ENCODE data around the gene MROH8.

MROH8 gene

GRCh38 chr20:37133952-37134351, 45.4 kb downstream of the MROH8 start:
- Histone ChIP-seq H3K9me3 (ENCODE audit: control insufficient read depth, insufficient read depth, low read depth, low read length) (no peaks in the 10 kb centered on the region), H3K27ac (ENCODE audit: extremely low read depth, low read depth, low read length) (no peak overlapping the region), H3K4me3 (ENCODE audit: low read depth, low read length) (no peak overlapping the region), H3K36me3 (ENCODE audit: control insufficient read depth in 2 of 2, insufficient read depth in 1 of 2, low read length in 2 of 2) (no peaks in the 10 kb centered on the region), H3K4me1 (ENCODE audit: control insufficient read depth, insufficient read depth, low read length) (no peaks in the 10 kb centered on the region)
- POLR2A ChIA-PET: no interaction called here
- TF ChIP-seq ZNF785 (tag by site-specific recombination; IDR thresholded peaks at IDR 0.05) (no peak), ZNF335 (tag by site-specific recombination; conservative IDR thresholded peaks at IDR 0.05) (no peak), ZNF426 (tag by site-specific recombination; IDR thresholded peaks at IDR 0.05) (no peak), ZNF707 (tag by site-specific recombination; IDR thresholded peaks at IDR 0.05) (no peak), ZBTB21 (tag by site-specific recombination; IDR thresholded peaks at IDR 0.05) (no peak), ZNF837 (tag by site-specific recombination; IDR thresholded peaks at IDR 0.05) (no peak), IKZF3 (tag by site-specific recombination; IDR thresholded peaks at IDR 0.05) (no peak), ZNF596 (tag by site-specific recombination; IDR thresholded peaks at IDR 0.05) (no peak)
- CTCF ChIA-PET: no interaction called here

- ChIA-PET POLR2A (no interaction called here), CTCF (no interaction called here)
Measured at GRCh38 chr20:37131486-37131885, 47.9 kb downstream of the MROH8 start.

GRCh38 chr20:37128803-37129202, 50.5 kb downstream of the MROH8 start:
- Histone ChIP-seq H3K4me3 (ENCODE audit: low read depth, low read length) (no peak overlapping the region), H3K36me3 (ENCODE audit: control insufficient read depth in 2 of 2, insufficient read depth in 1 of 2, low read length in 2 of 2) (no peaks in the 10 kb centered on the region), H3K4me1 (ENCODE audit: control insufficient read depth, insufficient read depth, low read length) (no peaks in the 10 kb centered on the region), H3K27ac (ENCODE audit: extremely low read depth, low read depth, low read length) (no peak overlapping the region), H3K9me3 (ENCODE audit: control insufficient read depth, insufficient read depth, low read depth, low read length) (no peaks in the 10 kb centered on the region)
- TF ChIP-seq ZNF645 (tag by site-specific recombination; IDR thresholded peaks at IDR 0.05) (no peak), ZBTB17 (tag by site-specific recombination; IDR thresholded peaks at IDR 0.05) (peak; percentile 18; the same call in 1 of the 2 replicates)
- CTCF ChIA-PET: interaction anchor here (0.7 to 1.0 kb wide), 2 partner anchors 9 to 63 kb away, joined by 3 to 4 read pairs; no protein-coding TSS in a partner anchor
- POLR2A ChIA-PET: no interaction called here

More at GRCh38 chr20:37131486-37131885, 47.9 kb downstream of the MROH8 start:
- H3K36me3 ChIP-seq (ENCODE audit: control insufficient read depth in 2 of 2, insufficient read depth in 1 of 2, low read length in 2 of 2): no peaks in the 10 kb centered on the region
- no peaks in the 10 kb centered on the region for H3K4me1 ChIP-seq (ENCODE audit: control insufficient read depth, insufficient read depth, low read length)
- no peak overlapping the region for H3K4me3 ChIP-seq (ENCODE audit: low read depth, low read length)
- H3K9me3 ChIP-seq (ENCODE audit: control insufficient read depth, insufficient read depth, low read depth, low read length): no peaks in the 10 kb centered on the region
- TF ChIP-seq ZNF24 (tag by site-specific recombination; IDR thresholded peaks at IDR 0.05) (no peak), ZFP3 (tag by site-specific recombination; IDR thresholded peaks at IDR 0.05; ENCODE audit: low read depth) (no peak), ZNF76 (tag by site-specific recombination; IDR thresholded peaks at IDR 0.05; ENCODE audit: borderline replicate concordance, low read depth) (no peak), ZNF266 (tag by site-specific recombination; IDR thresholded peaks at IDR 0.05; ENCODE audit: low read depth) (no peak), RBAK (tag by site-specific recombination; IDR thresholded peaks at IDR 0.05) (no peak), WT1 (tag by site-specific recombination; IDR thresholded peaks at IDR 0.05) (no peak), PBX3 (CRISPR knock-in tag; IDR thresholded peaks at IDR 0.05) (no peak), ZBTB20 (tag by site-specific recombination; IDR thresholded peaks at IDR 0.05) (no peak), ZSCAN16 (tag by site-specific recombination; IDR thresholded peaks at IDR 0.05) (no peak), KLF17 (tag by site-specific recombination; IDR thresholded peaks at IDR 0.05) (no peak), ZNF488 (tag by site-specific recombination; IDR thresholded peaks at IDR 0.05) (no peak), ZNF10 (tag by site-specific recombination; IDR thresholded peaks at IDR 0.05) (no peak), ZNF157 (tag by site-specific recombination; IDR thresholded peaks at IDR 0.05) (no peak), ZNF19 (tag by site-specific recombination; IDR thresholded peaks at IDR 0.05; ENCODE audit: low read depth) (no peak), ZNF155 (tag by site-specific recombination; IDR thresholded peaks at IDR 0.05) (no peak), SP7 (tag by site-specific recombination; IDR thresholded peaks at IDR 0.05) (no peak), ZNF354C (tag by site-specific recombination; IDR thresholded peaks at IDR 0.05; ENCODE audit: borderline replicate concordance, low read depth) (no peak), KLF10 (tag by site-specific recombination; IDR thresholded peaks at IDR 0.05) (no peak), ZNF37A (tag by site-specific recombination; IDR thresholded peaks at IDR 0.05) (no peak), ZNF555 (tag by site-specific recombination; conservative IDR thresholded peaks at IDR 0.05) (no peak)
- no peak overlapping the region for H3K27ac ChIP-seq (ENCODE audit: extremely low read depth, low read depth, low read length)
